DMS153 (cell line): Measurements from ENCODE around the gene STK33.

Experiments used
- DNase-seq: peaks from one replicate; lab custom pipeline; 2025; lab: John Stamatoyannopoulos, UW

STK33 gene

GRCh38 chr11:8356216-8356615 is 237.8 kb downstream of the STK33 start:
- no peak for DNase-seq

GRCh38 chr11:8355416-8355742 is 238.6 kb downstream of the STK33 start:
- DNase-seq = no peak

GRCh38 chr11:8354622-8355415 is 239.2 kb downstream of the STK33 start:
- peak; percentile 55 for DNase-seq

GRCh38 chr11:8352876-8353505 is 241.0 kb downstream of the STK33 start:
- DNase-seq = no peak

GRCh38 chr11:8352103-8352875 is 241.7 kb downstream of the STK33 start:
- no peak for DNase-seq

GRCh38 chr11:8351223-8351622 is 242.8 kb downstream of the STK33 start:
- no peak for DNase-seq

GRCh38 chr11:8347978-8348377 is 246.1 kb downstream of the STK33 start:
- no peak for DNase-seq

- DNase-seq = no peak
Measured at GRCh38 chr11:8346157-8346755, 247.8 kb downstream of the STK33 start.

GRCh38 chr11:8345179-8345578 is 248.8 kb downstream of the STK33 start:
- no peak for DNase-seq

- no peak for DNase-seq
Measured at GRCh38 chr11:8344346-8344745, 249.7 kb downstream of the STK33 start.

- no peak for DNase-seq
Measured at GRCh38 chr11:8342821-8343681, 251.0 kb downstream of the STK33 start.

- DNase-seq = no peak
Measured at GRCh38 chr11:8341996-8342395, 252.0 kb downstream of the STK33 start.
